NCI-H460 (cell line): ENCODE results near the gene ZMYM1. TPM values are rescaled to one million over a fixed set of nuclear protein-coding genes. Genes with fewer than 3 reads are reported as not detected.

Experiments
- total RNA-seq: library from RNA; depleted of rRNA; stranded (reverse); fragments of >200 nt; shearing (Covaris generic); gene quantifications from 2 replicates; pipeline ENCODE4 v1.2.3, GENCODE V29; 2014; rRNA removed

Gene ZMYM1
- total RNA-seq, 1 experiment from 2014 or later: 19.9 TPM

Other genes with a start within 250 kb of the ZMYM1 start
- 19.0 and 19.2 TPM in 2 replicates for gene SMIM12, start 219.6 kb upstream of the ZMYM1 start, total RNA-seq
- 0.02 TPM in 1 of 2 replicates, not detected in the other for gene DLGAP3, start 149.7 kb upstream of the ZMYM1 start, total RNA-seq
- gene TMEM35B, start 94.0 kb upstream of the ZMYM1 start, total RNA-seq: 22.4 and 24.4 TPM in 2 replicates
- gene ZMYM6, start 47.4 kb upstream of the ZMYM1 start, total RNA-seq: 10.6 and 12.6 TPM in 2 replicates
- gene SFPQ, start 113.8 kb downstream of the ZMYM1 start, total RNA-seq: 253 and 256 TPM in 2 replicates
- 19.4 and 24.9 TPM in 2 replicates for gene ZMYM4, start 189.3 kb downstream of the ZMYM1 start, total RNA-seq